Prostate gland (tissue), 2 donors: Measurements from ENCODE around the gene KRT33B. TPM values are rescaled to one million over a fixed set of nuclear protein-coding genes. Genes with fewer than 3 reads are reported as not detected.

ENCODE experiments used
- DNase-seq: peaks from one replicate; pipeline ENCODE4 v3.0.0-alpha.2; 2019; ENCODE audit warnings: low spot score
- H3K27ac ChIP-seq, 2 donors: fragments of 200-600 bp; sonication (generic); 2 replicates each; pipeline ENCODE4 v1.5.1; 2017 to 2019
- H3K27me3 ChIP-seq: fragments of 200-600 bp; sonication (generic); replicated peaks from 2 replicates; pipeline ENCODE4 v1.5.1; 2019; ENCODE audit not compliant: insufficient read depth
- H3K36me3 ChIP-seq, 2 donors: fragments of 200-600 bp; sonication (generic); 1 replicate in 1 of 2; 2 replicates in 1 of 2; pipeline versions ENCODE4 v1.5.1 to v1.8.1; 2017 to 2019
- H3K4me1 ChIP-seq: fragments of 200-600 bp; sonication (generic); replicated peaks from 2 replicates; pipeline ENCODE4 v1.5.1; 2019
- H3K4me3 ChIP-seq, 2 donors: fragments of 200-600 bp; sonication (generic); 2 replicates each; pipeline ENCODE4 v1.5.1; 2017 to 2019
- H3K9me3 ChIP-seq: fragments of 200-600 bp; sonication (generic); 2 replicates; pipeline ENCODE4 v1.5.1; 2017
- CTCF ChIP-seq, 4 experiments: fragments of 200-600 bp in 2 of 4; fragments of 450-650 bp in 2 of 4; sonication (generic) in 2 of 4; IDR thresholded peaks; 1 replicate in 3 of 4; 2 replicates in 1 of 4; pipeline ENCODE4 v1.5.1; 2016 to 2019; ENCODE audit warnings: antibody characterized with exemption in 4 of 4, mild to moderate bottlenecking in 2 of 4, moderate library complexity in 2 of 4
- POLR2A ChIP-seq: fragments of 450-650 bp; IDR thresholded peaks from one replicate; pipeline ENCODE4 v1.6.1; 2016; ENCODE audit warnings: antibody characterized with exemption, mild to moderate bottlenecking
- POLR2AphosphoS5 ChIP-seq: sonication (generic); formaldehyde crosslinking; IDR thresholded peaks from one replicate; pipeline ENCODE4 v1.6.1; 2017; ENCODE audit warnings: antibody characterized with exemption
- WGBS: methylation state at CpG from one replicate; pipeline ENCODE4 v1.1.5; 2018; 5-methylcytosine and 5-hydroxymethylcytosine counted together
- intact Hi-C: fragments of 100-400 bp; cut with DNase I; formaldehyde crosslinking; loops from one replicate; pipeline ENCODE4 v1.14.2; 2022
- total RNA-seq, 2 donors: library from RNA; depleted of rRNA; stranded (reverse); fragments of >200 nt; gene quantifications; one replicate each; pipeline ENCODE4 v1.1.0, GENCODE V29; 2016

Gene KRT33B
- total RNA-seq, 2 donors from 2014 or later: not detected

DNA sequence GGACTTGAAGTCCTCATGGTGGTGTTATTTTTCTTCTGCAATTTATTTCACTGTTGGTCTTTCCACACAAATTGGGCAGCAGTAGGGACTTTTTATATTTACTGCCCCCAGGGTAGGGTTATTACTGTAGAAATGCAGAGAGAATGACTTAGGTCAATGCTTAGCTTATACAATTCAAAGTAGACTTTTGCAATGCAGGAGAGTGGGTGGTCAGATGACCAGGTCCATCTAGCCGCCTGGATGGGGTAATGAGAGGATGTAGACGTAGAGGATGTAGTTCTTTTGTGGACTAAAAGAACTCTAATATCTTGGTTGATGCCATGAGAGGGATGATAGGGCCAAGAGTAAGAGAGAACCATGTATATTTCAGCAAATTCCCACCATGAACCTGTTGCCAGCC lies 51.4 kb downstream of the KRT33B start:
- H3K4me3 ChIP-seq: no peak overlapping the region
- intact Hi-C loops: no loop called here
- no peaks in the 10 kb centered on the region for H3K9me3 ChIP-seq
- no peaks in the 10 kb centered on the region for H3K27me3 ChIP-seq
- no peak for DNase-seq
- WGBS: 98% methylated on average over 2 of the region's 2 CpGs
- H3K4me1 ChIP-seq: no peaks in the 10 kb centered on the region
- TF ChIP-seq POLR2A (no peak), CTCF (IDR thresholded peaks at IDR 0.05) (no peak), POLR2AphosphoS5 (no peak)
- no peaks in the 10 kb centered on the region for H3K36me3 ChIP-seq
- no peak overlapping the region for H3K27ac ChIP-seq

GRCh38 chr17:41315814-41316445 lies 53.7 kb downstream of the KRT33B start:
- intact Hi-C loops: no loop called here
- TF ChIP-seq CTCF (IDR thresholded peaks at IDR 0.05) (no peak), POLR2A (no peak), POLR2AphosphoS5 (no peak)
- 75% methylated on average over 17 of the region's 17 CpGs for WGBS
- Histone ChIP-seq H3K9me3 (no peaks in the 10 kb centered on the region), H3K27ac (no peak overlapping the region), H3K4me1 (no peaks in the 10 kb centered on the region), H3K36me3 (no peaks in the 10 kb centered on the region), H3K4me3 (no peak overlapping the region), H3K27me3 (no peaks in the 10 kb centered on the region)
- no peak for DNase-seq

DNA sequence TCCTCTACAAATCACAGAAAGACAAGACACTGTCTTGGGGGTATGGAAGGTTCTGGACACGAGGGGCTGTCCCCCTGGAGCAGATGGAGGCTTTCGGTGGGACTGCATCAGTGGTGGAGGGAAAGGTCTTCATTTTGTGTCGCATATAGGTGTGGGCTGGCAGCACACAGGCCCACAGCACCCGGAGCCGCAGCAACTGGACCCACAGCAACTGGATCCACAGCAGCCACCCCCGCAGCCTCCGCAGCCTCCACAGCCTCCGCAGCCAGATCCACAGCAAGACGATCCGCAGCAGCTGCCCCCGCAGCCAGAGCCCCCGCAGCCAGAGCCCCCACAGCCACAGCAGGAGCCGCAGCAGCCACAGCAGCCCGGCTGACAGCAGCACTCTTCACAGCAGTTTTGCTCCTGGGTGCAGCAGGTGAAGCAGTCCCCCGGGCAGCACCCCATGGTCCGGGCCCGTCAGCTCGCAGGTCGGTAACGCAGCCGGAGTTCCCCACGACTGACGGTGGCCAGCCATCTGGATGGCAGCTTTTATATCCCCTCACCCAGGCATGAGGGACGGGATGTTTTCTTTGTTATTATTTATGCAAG lies 54.3 kb downstream of the KRT33B start, which contains the start of gene KRTAP17-1:
Gene KRTAP17-1 (minus strand): TSS at position 507 of the 591 bp plus-strand sequence. CDS start 60 bp downstream, at position 447.
- Histone ChIP-seq H3K36me3 (no peaks in the 10 kb centered on the region), H3K27ac (no peak within 1 kb of the TSS), H3K4me3 (no peak within 1 kb of the TSS), H3K27me3 (no peaks in the 10 kb centered on the region), H3K4me1 (no peaks in the 10 kb centered on the region), H3K9me3 (no peaks in the 10 kb centered on the region)
- intact Hi-C loops: no loop called here
- DNase-seq: no peak
- TF ChIP-seq POLR2AphosphoS5 (no peak), CTCF (IDR thresholded peaks at IDR 0.05) (no peak), POLR2A (no peak)
- WGBS: 82% methylated on average over 23 of the region's 24 CpGs

Other genes starting within 250 kb of the KRT33B start
- not detected for gene KRTAP4-12, start 245.6 kb downstream of the KRT33B start, total RNA-seq
- not detected for gene KRTAP4-6, start 229.3 kb downstream of the KRT33B start, total RNA-seq
- not detected for gene KRTAP4-5, start 220.0 kb downstream of the KRT33B start, total RNA-seq
- not detected for gene KRTAP4-4, start 209.1 kb downstream of the KRT33B start, total RNA-seq
- not detected for gene KRTAP4-3, start 201.6 kb downstream of the KRT33B start, total RNA-seq
- not detected for gene KRTAP4-2, start 191.6 kb downstream of the KRT33B start, total RNA-seq
- gene KRTAP4-1, start 184.9 kb downstream of the KRT33B start, total RNA-seq: not detected
- not detected for gene KRTAP9-1, start 179.9 kb downstream of the KRT33B start, total RNA-seq
- not detected for gene KRTAP9-2, start 143.2 kb downstream of the KRT33B start, total RNA-seq
- not detected for gene KRTAP9-3, start 137.4 kb downstream of the KRT33B start, total RNA-seq
- gene KRTAP9-8, start 131.8 kb downstream of the KRT33B start, total RNA-seq: not detected
- not detected for gene KRTAP9-4, start 120.1 kb downstream of the KRT33B start, total RNA-seq
- not detected for gene KRTAP9-9, start 114.4 kb downstream of the KRT33B start, total RNA-seq
- gene KRTAP9-6, start 104.4 kb downstream of the KRT33B start, total RNA-seq: not detected
- gene KRTAP9-7, start 94.1 kb downstream of the KRT33B start, total RNA-seq: not detected
- gene KRTAP29-1, start 67.0 kb downstream of the KRT33B start, total RNA-seq: not detected
- gene KRTAP16-1, start 60.5 kb downstream of the KRT33B start, total RNA-seq: not detected
- not detected for gene KRTAP17-1, start 54.1 kb downstream of the KRT33B start, total RNA-seq
- not detected for gene KRT33A, start 19.0 kb downstream of the KRT33B start, total RNA-seq
- gene KRT34, start 12.5 kb upstream of the KRT33B start, total RNA-seq: 1 to 10 TPM in 1 of 2 donors, not detected in 1; 1.5 TPM
- not detected for gene KRT31, start 27.8 kb upstream of the KRT33B start, total RNA-seq
- not detected for gene KRT37, start 54.8 kb upstream of the KRT33B start, total RNA-seq
- not detected for gene KRT38, start 71.2 kb upstream of the KRT33B start, total RNA-seq
- gene KRT32, start 97.6 kb upstream of the KRT33B start, total RNA-seq: not detected
- gene KRT35, start 111.3 kb upstream of the KRT33B start, total RNA-seq: not detected
- gene KRT36, start 120.1 kb upstream of the KRT33B start, total RNA-seq: not detected
- 10 to 100 TPM; 38.4 to 62.7 TPM for gene KRT13, start 135.8 kb upstream of the KRT33B start, total RNA-seq
- gene KRT15, start 149.1 kb upstream of the KRT33B start, total RNA-seq: 1,000 to 10,000 TPM in 1 of 2 donors, 100 to 1,000 TPM in 1; 138 to 1,038 TPM
- 100 to 1,000 TPM; 351 to 398 TPM for gene KRT19, start 158.5 kb upstream of the KRT33B start, total RNA-seq
- not detected for gene KRT9, start 202.2 kb upstream of the KRT33B start, total RNA-seq
- 100 to 1,000 TPM in 1 of 2 donors, 10 to 100 TPM in 1; 28.1 to 298 TPM for gene KRT14, start 217.1 kb upstream of the KRT33B start, total RNA-seq
- 1 to 10 TPM; 4.0 to 6.7 TPM for gene KRT16, start 243.0 kb upstream of the KRT33B start, total RNA-seq